Neural cell (in vitro differentiated cells): ENCODE results near the gene GRIK2. TPM values are rescaled to one million over a fixed set of nuclear protein-coding genes. Genes with fewer than 3 reads are reported as not detected.

ENCODE experiments used
- H2AFZ ChIP-seq: fragments of 200-600, 300-800 bp; sonication (generic), shearing (Covaris generic); 2 replicates; pipeline ENCODE4 v1.6.0; 2014; ENCODE audit warnings: low read depth, mild to moderate bottlenecking, antibody characterized with exemption, low read length, moderate library complexity
- H3F3A ChIP-seq: fragments of 200-600 bp; shearing (Covaris generic); 2 replicates; pipeline ENCODE4 v1.6.1; 2016; ENCODE audit warnings: mild to moderate bottlenecking, moderate library complexity, mixed read lengths, antibody characterized with exemption, low read length; ENCODE audit not compliant: insufficient read depth, poor library complexity, severe bottlenecking
- H3K27ac ChIP-seq: fragments of 200-600, 300-800 bp; sonication (generic), shearing (Covaris generic); 2 replicates; pipeline ENCODE4 v1.5.1; 2014; ENCODE audit warnings: mild to moderate bottlenecking, low read length, moderate library complexity
- H3K27me3 ChIP-seq: fragments of 300-800, 200-600 bp; sonication (generic), shearing (Covaris generic); 2 replicates; pipeline ENCODE4 v1.6.0; 2014; ENCODE audit warnings: mild to moderate bottlenecking, low read depth, low read length, moderate library complexity; ENCODE audit not compliant: insufficient read depth
- H3K36me3 ChIP-seq: fragments of 300-800, 200-600 bp; sonication (generic), shearing (Covaris generic); 2 replicates; pipeline ENCODE4 v1.5.1; 2014; ENCODE audit warnings: mild to moderate bottlenecking, antibody characterized with exemption, low read length, moderate library complexity; ENCODE audit not compliant: insufficient read depth
- H3K4me2 ChIP-seq: fragments of 300-800, 200-600 bp; sonication (generic), shearing (Covaris generic); 2 replicates; pipeline ENCODE4 v1.6.0; 2014; ENCODE audit warnings: mild to moderate bottlenecking, low read length
- H3K4me3 ChIP-seq: fragments of 300-800, 200-600 bp; sonication (generic), shearing (Covaris generic); 2 replicates; pipeline ENCODE4 v1.5.1; 2014; ENCODE audit warnings: mild to moderate bottlenecking, low read length, moderate library complexity
- H3K79me2 ChIP-seq: fragments of 200-600 bp; shearing (Covaris generic); replicated peaks from 2 replicates; pipeline ENCODE4 v1.6.0; 2014; ENCODE audit warnings: mild to moderate bottlenecking, low read length, moderate library complexity; ENCODE audit not compliant: insufficient read depth
- H3K9ac ChIP-seq: fragments of 300-800, 200-600 bp; sonication (generic), shearing (Covaris generic); 2 replicates; pipeline ENCODE4 v1.6.1; 2016; ENCODE audit warnings: mild to moderate bottlenecking, low read length, mixed read lengths
- H3K9me2 ChIP-seq: fragments of 200-600 bp; shearing (Covaris generic); 2 replicates; pipeline ENCODE4 v1.6.1; 2016; ENCODE audit warnings: mild to moderate bottlenecking, low read length, mixed read lengths; ENCODE audit not compliant: insufficient read depth
- H3K9me3 ChIP-seq: fragments of 200-600, 300-800 bp; sonication (generic), shearing (Covaris generic); 2 replicates; pipeline ENCODE4 v1.6.1; 2016; ENCODE audit warnings: mild to moderate bottlenecking, mixed run types, low read length, moderate library complexity, mixed read lengths
- H4K20me1 ChIP-seq: fragments of 200-600 bp; shearing (Covaris generic); 2 replicates; pipeline ENCODE4 v1.6.1; 2016; ENCODE audit warnings: mild to moderate bottlenecking, mixed run types; ENCODE audit not compliant: insufficient read depth
- CTCF ChIP-seq: fragments of 450-650 bp; IDR thresholded peaks from 2 replicates; pipeline ENCODE4 v1.5.1; 2014; ENCODE audit warnings: antibody characterized with exemption, mild to moderate bottlenecking, moderate library complexity; ENCODE audit not compliant: poor library complexity, severe bottlenecking
- EZH2 ChIP-seq: fragments of 200-600, 300-800 bp; shearing (Covaris generic), sonication (generic); IDR thresholded peaks from 2 replicates; pipeline ENCODE4 v1.6.1; 2014; ENCODE audit warnings: antibody characterized with exemption, low read length, borderline replicate concordance, mild to moderate bottlenecking; ENCODE audit not compliant: insufficient read depth, poor library complexity, severe bottlenecking
- MXI1 ChIP-seq: fragments of 450-650 bp; conservative IDR thresholded peaks from 2 replicates; pipeline ENCODE4 v1.6.1; 2014; ENCODE audit warnings: antibody characterized with exemption, mild to moderate bottlenecking; ENCODE audit not compliant: poor library complexity, severe bottlenecking
- POLR2AphosphoS5 ChIP-seq: IDR thresholded peaks from 2 replicates; pipeline ENCODE4 v1.6.1; 2012
- RAD21 ChIP-seq: fragments of 450-650 bp; conservative IDR thresholded peaks from 2 replicates; pipeline ENCODE4 v1.6.1; 2014; ENCODE audit warnings: antibody characterized with exemption, mild to moderate bottlenecking, moderate library complexity
- SMC3 ChIP-seq: fragments of 450-650 bp; conservative IDR thresholded peaks from 2 replicates; pipeline ENCODE4 v1.6.1; 2014; ENCODE audit warnings: antibody characterized with exemption, mild to moderate bottlenecking, moderate library complexity; ENCODE audit not compliant: poor library complexity
- TAF1 ChIP-seq: IDR thresholded peaks from 2 replicates; pipeline ENCODE4 v1.6.1; 2012; ENCODE audit warnings: low read depth
- polyA plus RNA-seq: library from polyadenylated mRNA; depleted of rRNA; stranded (reverse); fragments of >200 nt; gene quantifications from 2 replicates; pipeline ENCODE4 v1.2.3, GENCODE V29; 2014
- TF ChIP-seq, protein P1 (sequence below): IDR thresholded peaks from 2 replicates; pipeline ENCODE4 v1.6.1; 2012; ENCODE audit warnings: borderline replicate concordance

The GRIK2 gene
- polyA plus RNA-seq, 1 donor from 2014 or later: 106 TPM

DNA sequence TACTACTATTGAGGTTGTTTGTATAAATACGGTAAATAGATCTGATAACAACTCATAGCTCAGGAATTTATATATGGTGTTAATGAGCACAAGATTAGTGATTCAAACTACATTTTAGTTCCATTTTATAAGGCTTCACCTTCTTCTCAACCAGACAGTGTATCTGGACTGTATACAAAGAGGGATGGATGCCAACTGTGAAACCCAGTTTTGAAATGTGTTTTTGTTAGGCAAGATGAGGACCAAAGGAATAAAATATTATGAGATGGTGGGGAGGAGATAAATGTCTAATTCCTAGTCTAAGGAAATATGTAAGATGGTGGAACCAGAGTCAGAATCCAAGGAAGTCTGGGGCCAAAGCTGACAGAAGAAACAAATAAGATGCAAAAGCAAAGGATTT lies 329.0 kb downstream of the GRIK2 start:
- Histone ChIP-seq H3K4me3 (no peak overlapping the region), H3K4me2 (no peak overlapping the region), H3K27me3 (no peaks in the 10 kb centered on the region), H2AFZ (no peak overlapping the region), H4K20me1 (no peaks in the 10 kb centered on the region), H3K9me2 (no peaks in the 10 kb centered on the region), H3K79me2 (no peaks in the 10 kb centered on the region), H3K36me3 (no peaks in the 10 kb centered on the region), H3K27ac (no peak overlapping the region), H3K9me3 (no peaks in the 10 kb centered on the region), H3K9ac (no peak overlapping the region), H3F3A (no peaks in the 10 kb centered on the region)
- no peak for TF ChIP-seq EZH2

DNA sequence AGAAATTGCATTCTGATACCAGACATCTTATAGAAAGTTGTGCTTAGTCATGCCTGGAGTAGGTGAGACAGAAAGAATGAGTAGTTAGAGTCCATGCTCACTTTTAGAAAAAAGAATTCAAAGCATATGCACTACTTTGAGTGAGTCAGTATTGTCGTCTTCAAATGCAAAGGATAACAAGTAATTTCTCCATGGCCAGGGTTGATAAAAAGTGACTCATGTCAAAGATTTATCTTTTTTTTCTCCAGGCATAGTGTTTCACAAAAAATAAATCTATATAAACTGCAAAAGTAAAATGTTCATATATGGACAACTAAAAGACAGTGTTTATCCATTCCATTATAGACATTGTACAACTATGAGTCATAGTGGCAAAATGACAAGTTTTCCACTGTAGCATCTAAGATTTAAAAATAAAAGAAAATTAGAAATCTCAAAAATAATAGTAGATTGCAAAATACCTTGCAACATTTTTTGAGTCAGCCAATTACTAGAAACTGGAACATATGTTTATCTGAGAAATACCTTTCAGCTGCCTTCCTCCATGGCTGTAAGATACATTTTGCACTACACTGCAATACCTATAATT lies 329.6 kb downstream of the GRIK2 start:
- H4K20me1 ChIP-seq: no peaks in the 10 kb centered on the region
- H3F3A ChIP-seq: no peaks in the 10 kb centered on the region
- H3K9me2 ChIP-seq: no peaks in the 10 kb centered on the region
- no peaks in the 10 kb centered on the region for H3K9me3 ChIP-seq
- no peaks in the 10 kb centered on the region for H3K79me2 ChIP-seq
- no peaks in the 10 kb centered on the region for H3K27me3 ChIP-seq
- no peak overlapping the region for H3K27ac ChIP-seq
- H3K36me3 ChIP-seq: no peaks in the 10 kb centered on the region
- H3K9ac ChIP-seq: no peak overlapping the region
- no peak overlapping the region for H3K4me2 ChIP-seq
- no peak overlapping the region for H3K4me3 ChIP-seq
- TF ChIP-seq, protein P1, sequence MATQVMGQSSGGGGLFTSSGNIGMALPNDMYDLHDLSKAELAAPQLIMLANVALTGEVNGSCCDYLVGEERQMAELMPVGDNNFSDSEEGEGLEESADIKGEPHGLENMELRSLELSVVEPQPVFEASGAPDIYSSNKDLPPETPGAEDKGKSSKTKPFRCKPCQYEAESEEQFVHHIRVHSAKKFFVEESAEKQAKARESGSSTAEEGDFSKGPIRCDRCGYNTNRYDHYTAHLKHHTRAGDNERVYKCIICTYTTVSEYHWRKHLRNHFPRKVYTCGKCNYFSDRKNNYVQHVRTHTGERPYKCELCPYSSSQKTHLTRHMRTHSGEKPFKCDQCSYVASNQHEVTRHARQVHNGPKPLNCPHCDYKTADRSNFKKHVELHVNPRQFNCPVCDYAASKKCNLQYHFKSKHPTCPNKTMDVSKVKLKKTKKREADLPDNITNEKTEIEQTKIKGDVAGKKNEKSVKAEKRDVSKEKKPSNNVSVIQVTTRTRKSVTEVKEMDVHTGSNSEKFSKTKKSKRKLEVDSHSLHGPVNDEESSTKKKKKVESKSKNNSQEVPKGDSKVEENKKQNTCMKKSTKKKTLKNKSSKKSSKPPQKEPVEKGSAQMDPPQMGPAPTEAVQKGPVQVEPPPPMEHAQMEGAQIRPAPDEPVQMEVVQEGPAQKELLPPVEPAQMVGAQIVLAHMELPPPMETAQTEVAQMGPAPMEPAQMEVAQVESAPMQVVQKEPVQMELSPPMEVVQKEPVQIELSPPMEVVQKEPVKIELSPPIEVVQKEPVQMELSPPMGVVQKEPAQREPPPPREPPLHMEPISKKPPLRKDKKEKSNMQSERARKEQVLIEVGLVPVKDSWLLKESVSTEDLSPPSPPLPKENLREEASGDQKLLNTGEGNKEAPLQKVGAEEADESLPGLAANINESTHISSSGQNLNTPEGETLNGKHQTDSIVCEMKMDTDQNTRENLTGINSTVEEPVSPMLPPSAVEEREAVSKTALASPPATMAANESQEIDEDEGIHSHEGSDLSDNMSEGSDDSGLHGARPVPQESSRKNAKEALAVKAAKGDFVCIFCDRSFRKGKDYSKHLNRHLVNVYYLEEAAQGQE: no peak
- TF ChIP-seq CTCF (no peak), SMC3 (no peak), RAD21 (no peak)
- H2AFZ ChIP-seq: no peak overlapping the region

- Histone ChIP-seq H3K27me3 (no peaks in the 10 kb centered on the region), H2AFZ (no peak overlapping the region), H3K9me2 (no peaks in the 10 kb centered on the region), H3K36me3 (no peaks in the 10 kb centered on the region), H3F3A (no peaks in the 10 kb centered on the region), H3K4me3 (no peak overlapping the region), H3K79me2 (no peaks in the 10 kb centered on the region), H3K4me2 (no peak overlapping the region), H3K27ac (no peak overlapping the region), H3K9me3 (no peaks in the 10 kb centered on the region), H3K9ac (no peak overlapping the region), H4K20me1 (no peaks in the 10 kb centered on the region)
- TF ChIP-seq CTCF (no peak), POLR2AphosphoS5 (no peak), RAD21 (no peak), TAF1 (no peak), MXI1 (no peak)
- TF ChIP-seq, protein P1: no peak
Observed at GRCh38 chr6:101728388-101728787, 334.9 kb downstream of the GRIK2 start.
